Testis (tissue), 3 donors: ENCODE data around the gene MYADML2. TPM values are rescaled to one million over a fixed set of nuclear protein-coding genes. Genes with fewer than 3 reads are reported as not detected.

Experiments used
- DNase-seq: peaks from one replicate; pipeline ENCODE4 v3.0.0-alpha.2; 2019
- H3K27ac ChIP-seq, 2 donors: fragments of 200-600 bp; sonication (generic); one replicate each; pipeline ENCODE4 v1.5.1; 2019
- H3K27me3 ChIP-seq: fragments of 200-600 bp; sonication (generic); one replicate; pipeline ENCODE4 v1.5.1; 2019
- H3K36me3 ChIP-seq: fragments of 200-600 bp; sonication (generic); one replicate; pipeline ENCODE4 v1.5.1; 2017; ENCODE audit warnings: low read depth; ENCODE audit errors: missing control alignments
- H3K4me1 ChIP-seq: fragments of 200-600 bp; sonication (generic); one replicate; pipeline ENCODE4 v1.5.1; 2019
- H3K4me3 ChIP-seq, 2 donors: fragments of 200-600 bp; sonication (generic); one replicate each; pipeline ENCODE4 v1.5.1; 2017 to 2019
- H3K9me3 ChIP-seq: fragments of 200-600 bp; sonication (generic); one replicate; pipeline ENCODE4 v1.5.1; 2017
- CTCF ChIP-seq, 3 experiments: fragments of 450-650 bp in 2 of 3; fragments of 200-600 bp in 1 of 3; sonication (generic) in 1 of 3; IDR thresholded peaks; one replicate each; pipeline ENCODE4 v1.5.1; 2016 to 2019; ENCODE audit warnings: antibody characterized with exemption in 3 of 3, mild to moderate bottlenecking in 2 of 3, moderate library complexity in 1 of 3
- POLR2A ChIP-seq: fragments of 450-650 bp; IDR thresholded peaks from one replicate; pipeline ENCODE4 v1.6.1; 2017; ENCODE audit warnings: antibody characterized with exemption, mild to moderate bottlenecking, moderate library complexity
- WGBS, 2 donors: methylation state at CpG; one replicate each; pipeline ENCODE4 v1.1.5; 2018; 5-methylcytosine and 5-hydroxymethylcytosine counted together
- intact Hi-C: fragments of 100-400 bp; cut with DNase I; formaldehyde crosslinking; loops from one replicate; pipeline ENCODE4 v1.15.1; 2023; ENCODE audit warnings: low total_unique reads
- polyA plus RNA-seq: library from polyadenylated mRNA; stranded (reverse); fragments of 350-450 nt; fragmentation: Illumina TruSeq; extraction: RNeasy Lipid Tissue Mini Kit (QIAGEN cat#74804); gene quantifications from one replicate; pipeline ENCODE4 v1.2.3, GENCODE V29; 2014; ENCODE audit warnings: low read depth, low replicate concordance; ENCODE audit not compliant: insufficient read depth
- total RNA-seq, 2 donors: library from RNA; depleted of rRNA; stranded (reverse); fragments of >200 nt; gene quantifications; one replicate each; pipeline ENCODE4 v1.2.3, GENCODE V29; 2016

Gene MYADML2
- total and polyA plus RNA-seq, 3 donors from 2014 or later = 0.16 to 0.57 (median 0.25) TPM

GRCh38 chr17:81967533-81968395 is 20.7 kb upstream of the MYADML2 start:
- DNase-seq = peak; percentile 84
- WGBS, 2 donors = 13 to 21% methylated on average over 23 to 34 of the region's 36 CpGs
- no peak overlapping the region for H3K27ac ChIP-seq
- intact Hi-C loops = no loop called here
- H3K9me3 ChIP-seq = no peaks in the 10 kb centered on the region
- TF ChIP-seq CTCF (IDR thresholded peaks at IDR 0.05) = no peak
- no peak for TF ChIP-seq POLR2A
- H3K4me3 ChIP-seq = no peak overlapping the region
- H3K36me3 ChIP-seq = no peaks in the 10 kb centered on the region
- H3K4me1 ChIP-seq = peaks cover 17% of the 10 kb centered on the region
- no peaks in the 10 kb centered on the region for H3K27me3 ChIP-seq

DNA sequence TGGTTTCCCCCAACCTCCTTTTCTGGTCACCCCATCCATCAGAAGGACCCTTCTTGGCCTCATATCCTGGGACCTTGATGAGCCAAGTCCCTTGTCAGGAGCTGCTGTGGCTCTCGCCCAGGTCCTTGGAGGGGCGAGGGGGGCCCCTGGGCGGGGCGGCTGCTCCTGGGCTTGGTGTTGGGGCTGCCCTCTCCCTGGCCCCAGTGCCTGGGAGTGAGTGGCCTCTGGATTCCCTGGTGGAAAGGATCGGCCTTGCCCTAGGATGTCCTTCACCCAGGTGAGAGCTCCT is 20.2 kb upstream of the MYADML2 start:
- Histone ChIP-seq H3K4me3 (no peak overlapping the region), H3K27me3 (no peaks in the 10 kb centered on the region), H3K9me3 (no peaks in the 10 kb centered on the region), H3K4me1 (peaks cover 17% of the 10 kb centered on the region), H3K36me3 (no peaks in the 10 kb centered on the region), H3K27ac (no peak overlapping the region)
- intact Hi-C loops = no loop called here
- 29 to 45% methylated on average over 1 to 5 of the region's 5 CpGs for WGBS, 2 donors
- no peak for DNase-seq
- TF ChIP-seq POLR2A (no peak), CTCF (IDR thresholded peaks at IDR 0.05) (no peak)

- 33% methylated on average over 15 to 39 of the region's 41 CpGs for WGBS, 2 donors
- no peak for TF ChIP-seq POLR2A
- no peak for TF ChIP-seq CTCF (IDR thresholded peaks at IDR 0.05)
- no peak overlapping the region for H3K27ac ChIP-seq
- intact Hi-C loops = no loop called here
- no peaks in the 10 kb centered on the region for H3K36me3 ChIP-seq
- DNase-seq = peak; percentile 51
- H3K4me1 ChIP-seq = peaks cover 17% of the 10 kb centered on the region
- H3K9me3 ChIP-seq = no peaks in the 10 kb centered on the region
- H3K4me3 ChIP-seq = no peak overlapping the region
- H3K27me3 ChIP-seq = no peaks in the 10 kb centered on the region
Observed at GRCh38 chr17:81966343-81967243, 19.6 kb upstream of the MYADML2 start.

- Histone ChIP-seq H3K27me3 (no peaks in the 10 kb centered on the region), H3K27ac (no peak overlapping the region), H3K4me1 (peaks cover 17% of the 10 kb centered on the region), H3K9me3 (no peaks in the 10 kb centered on the region), H3K4me3 (no peak overlapping the region), H3K36me3 (no peaks in the 10 kb centered on the region)
- TF ChIP-seq POLR2A (no peak), CTCF (IDR thresholded peaks at IDR 0.05) (no peak)
- WGBS, 2 donors = 82 to 87% methylated on average over 22 of the region's 22 CpGs
- DNase-seq = no peak
- intact Hi-C loops = loop anchor here (5.0 kb wide), 1 partner anchor 58 kb away; the partner anchor contains the start of genes CENPX and LRRC45
Observed at GRCh38 chr17:81964081-81964849, 17.2 kb upstream of the MYADML2 start.
